Osteocyte (in vitro differentiated cells): Measurements from ENCODE around the gene ARHGEF33. TPM values are rescaled to one million over a fixed set of nuclear protein-coding genes. Genes with fewer than 3 reads are reported as not detected.

Experiments used
- DNase-seq: peaks from one replicate; pipeline ENCODE4 v3.0.0; 2021; ENCODE audit warnings: mixed read lengths; ENCODE audit not compliant: unreplicated experiment; ENCODE audit errors: extremely low spot score
- H3K27ac Mint-ChIP-seq: one replicate; pipeline ENCODE4 v1.8.0; 2021; ENCODE audit warnings: mild to moderate bottlenecking, mixed read lengths; ENCODE audit not compliant: unreplicated experiment
- H3K27me3 Mint-ChIP-seq: one replicate; pipeline ENCODE4 v1.8.0; 2021; ENCODE audit warnings: mixed read lengths; ENCODE audit not compliant: unreplicated experiment
- H3K36me3 Mint-ChIP-seq: one replicate; pipeline ENCODE4 v1.8.0; 2021; ENCODE audit warnings: mixed read lengths; ENCODE audit not compliant: unreplicated experiment
- H3K4me1 Mint-ChIP-seq: one replicate; pipeline ENCODE4 v1.8.0; 2021; ENCODE audit warnings: mixed read lengths; ENCODE audit not compliant: unreplicated experiment
- H3K4me3 Mint-ChIP-seq: one replicate; pipeline ENCODE4 v1.8.0; 2021; ENCODE audit warnings: mild to moderate bottlenecking, moderate library complexity, mixed read lengths; ENCODE audit not compliant: unreplicated experiment
- H3K9me3 Mint-ChIP-seq: one replicate; pipeline ENCODE4 v1.8.0; 2021; ENCODE audit warnings: mixed read lengths; ENCODE audit not compliant: unreplicated experiment
- total RNA-seq: library from RNA; stranded (reverse); gene quantifications from 2 replicates; pipeline ENCODE4 v1.2.1, GENCODE V29; 2021
- TF ChIP-seq, protein P1 (sequence below): fragments of 200-600 bp; sonication (generic); IDR thresholded peaks from 2 replicates; pipeline ENCODE4 v1.5.0; 2021; ENCODE audit warnings: antibody characterized with exemption, mild to moderate bottlenecking, moderate library complexity

Gene ARHGEF33
- total RNA-seq, 1 donor from 2014 or later, result 0.48 TPM

DNA sequence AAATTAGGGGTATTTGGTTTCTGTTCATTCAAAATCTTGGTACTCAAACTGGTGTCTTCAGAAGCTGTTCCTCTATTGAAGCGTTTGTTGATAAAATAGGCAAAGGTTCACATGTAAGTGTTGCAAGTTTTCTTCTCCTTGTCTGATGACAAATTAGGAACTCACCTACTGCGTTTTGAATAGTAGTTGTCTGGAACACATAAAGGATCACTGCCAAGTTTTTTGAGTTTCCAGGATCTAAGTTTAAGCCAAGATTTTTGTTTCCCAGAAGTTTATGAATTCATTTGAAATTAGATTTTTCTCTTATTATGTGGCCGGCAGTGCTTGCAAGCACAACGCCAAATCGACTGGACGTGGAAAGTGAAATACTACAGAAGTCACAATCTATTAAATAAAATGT, 85.4 kb downstream of the ARHGEF33 start:
- no peak for DNase-seq
- no peak overlapping the region for H3K27ac Mint-ChIP-seq
- peaks cover 8% of the 10 kb centered on the region for H3K36me3 Mint-ChIP-seq
- no peaks in the 10 kb centered on the region for H3K4me1 Mint-ChIP-seq
- H3K9me3 Mint-ChIP-seq, result no peaks in the 10 kb centered on the region
- H3K4me3 Mint-ChIP-seq, result no peak overlapping the region
- no peaks in the 10 kb centered on the region for H3K27me3 Mint-ChIP-seq
- TF ChIP-seq, protein P1, sequence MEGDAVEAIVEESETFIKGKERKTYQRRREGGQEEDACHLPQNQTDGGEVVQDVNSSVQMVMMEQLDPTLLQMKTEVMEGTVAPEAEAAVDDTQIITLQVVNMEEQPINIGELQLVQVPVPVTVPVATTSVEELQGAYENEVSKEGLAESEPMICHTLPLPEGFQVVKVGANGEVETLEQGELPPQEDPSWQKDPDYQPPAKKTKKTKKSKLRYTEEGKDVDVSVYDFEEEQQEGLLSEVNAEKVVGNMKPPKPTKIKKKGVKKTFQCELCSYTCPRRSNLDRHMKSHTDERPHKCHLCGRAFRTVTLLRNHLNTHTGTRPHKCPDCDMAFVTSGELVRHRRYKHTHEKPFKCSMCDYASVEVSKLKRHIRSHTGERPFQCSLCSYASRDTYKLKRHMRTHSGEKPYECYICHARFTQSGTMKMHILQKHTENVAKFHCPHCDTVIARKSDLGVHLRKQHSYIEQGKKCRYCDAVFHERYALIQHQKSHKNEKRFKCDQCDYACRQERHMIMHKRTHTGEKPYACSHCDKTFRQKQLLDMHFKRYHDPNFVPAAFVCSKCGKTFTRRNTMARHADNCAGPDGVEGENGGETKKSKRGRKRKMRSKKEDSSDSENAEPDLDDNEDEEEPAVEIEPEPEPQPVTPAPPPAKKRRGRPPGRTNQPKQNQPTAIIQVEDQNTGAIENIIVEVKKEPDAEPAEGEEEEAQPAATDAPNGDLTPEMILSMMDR, result no peak

DNA sequence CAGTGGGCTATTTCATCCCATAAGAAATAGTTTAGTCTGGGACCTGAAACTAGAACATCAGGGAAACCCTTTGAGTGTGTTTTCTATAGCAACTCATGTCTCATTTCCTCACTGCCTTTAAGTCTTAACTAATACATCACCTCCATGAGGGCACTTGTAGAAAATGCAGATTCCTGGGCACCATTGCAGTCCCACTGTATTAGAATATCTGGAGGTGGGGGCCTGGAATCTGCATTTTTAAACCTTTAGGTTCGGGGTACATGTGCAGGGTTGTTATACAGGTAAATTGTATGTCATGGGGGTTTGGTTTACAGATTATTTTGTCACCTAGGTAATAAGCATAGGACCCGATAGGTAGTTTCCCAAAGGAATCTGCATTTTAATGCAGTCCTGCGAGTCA, 87.4 kb downstream of the ARHGEF33 start:
- Mint-ChIP-seq H3K4me3 (no peak overlapping the region), H3K27me3 (no peaks in the 10 kb centered on the region), H3K9me3 (no peaks in the 10 kb centered on the region), H3K4me1 (no peaks in the 10 kb centered on the region), H3K36me3 (peaks cover 8% of the 10 kb centered on the region), H3K27ac (no peak overlapping the region)
- TF ChIP-seq, protein P1, result no peak
- DNase-seq, result no peak

DNA sequence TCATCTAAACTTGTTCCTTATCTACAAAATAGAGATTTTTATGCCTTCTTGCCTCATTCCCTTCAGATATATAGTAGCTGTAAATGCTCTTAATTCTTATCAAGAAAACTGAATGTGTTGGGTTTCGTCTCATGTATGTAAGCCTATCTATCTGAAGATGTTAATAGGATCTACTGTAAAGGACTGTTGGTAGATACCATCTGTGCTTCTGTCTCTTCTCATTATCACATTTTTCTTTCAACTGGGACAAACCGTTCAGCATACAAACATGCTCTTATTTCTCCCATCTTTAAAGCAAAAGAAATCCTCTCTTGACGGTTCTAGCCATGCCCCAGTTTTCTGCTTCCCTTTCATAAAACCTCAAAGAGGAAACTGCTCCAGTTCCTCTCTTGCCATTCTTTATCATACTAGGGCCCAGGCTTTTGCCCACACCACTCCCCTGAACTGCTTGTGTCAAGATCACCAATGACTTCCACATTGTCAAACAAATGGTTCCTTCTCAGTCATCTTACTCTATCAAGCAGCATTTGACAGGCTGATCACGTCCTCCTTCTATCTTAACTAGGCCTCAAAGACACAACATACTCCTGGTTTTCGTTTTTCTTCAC, 88.7 kb downstream of the ARHGEF33 start:
- Mint-ChIP-seq H3K36me3 (peaks cover 12% of the 10 kb centered on the region), H3K9me3 (no peaks in the 10 kb centered on the region), H3K27me3 (no peaks in the 10 kb centered on the region), H3K4me3 (no peak overlapping the region), H3K27ac (no peak overlapping the region), H3K4me1 (peaks cover 2% of the 10 kb centered on the region)
- no peak for DNase-seq
- TF ChIP-seq, protein P1, result no peak

DNA sequence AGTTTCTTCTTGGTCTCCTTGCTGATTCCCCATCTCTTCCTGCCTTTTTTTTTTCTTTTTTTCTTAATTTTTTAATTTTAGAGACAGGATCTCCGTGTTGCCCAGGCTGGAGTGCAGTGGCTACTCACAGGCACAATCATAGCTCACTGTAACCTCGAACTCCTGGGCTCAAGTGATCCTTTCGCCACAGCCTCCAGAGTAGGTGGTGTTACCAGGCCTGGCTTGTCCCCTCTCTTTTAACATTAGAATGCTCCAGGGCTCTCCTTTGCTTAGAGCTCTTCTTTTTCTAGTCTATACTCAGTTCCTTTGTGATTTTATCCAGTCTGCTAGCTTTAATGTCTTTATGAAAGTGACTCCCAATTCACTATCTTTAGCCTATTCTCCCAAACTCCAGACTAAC, 89.2 kb downstream of the ARHGEF33 start:
- Mint-ChIP-seq H3K9me3 (no peaks in the 10 kb centered on the region), H3K27me3 (no peaks in the 10 kb centered on the region), H3K4me3 (no peak overlapping the region), H3K4me1 (peaks cover 2% of the 10 kb centered on the region), H3K27ac (no peak overlapping the region), H3K36me3 (peaks cover 16% of the 10 kb centered on the region)
- TF ChIP-seq, protein P1, result no peak
- no peak for DNase-seq

DNA sequence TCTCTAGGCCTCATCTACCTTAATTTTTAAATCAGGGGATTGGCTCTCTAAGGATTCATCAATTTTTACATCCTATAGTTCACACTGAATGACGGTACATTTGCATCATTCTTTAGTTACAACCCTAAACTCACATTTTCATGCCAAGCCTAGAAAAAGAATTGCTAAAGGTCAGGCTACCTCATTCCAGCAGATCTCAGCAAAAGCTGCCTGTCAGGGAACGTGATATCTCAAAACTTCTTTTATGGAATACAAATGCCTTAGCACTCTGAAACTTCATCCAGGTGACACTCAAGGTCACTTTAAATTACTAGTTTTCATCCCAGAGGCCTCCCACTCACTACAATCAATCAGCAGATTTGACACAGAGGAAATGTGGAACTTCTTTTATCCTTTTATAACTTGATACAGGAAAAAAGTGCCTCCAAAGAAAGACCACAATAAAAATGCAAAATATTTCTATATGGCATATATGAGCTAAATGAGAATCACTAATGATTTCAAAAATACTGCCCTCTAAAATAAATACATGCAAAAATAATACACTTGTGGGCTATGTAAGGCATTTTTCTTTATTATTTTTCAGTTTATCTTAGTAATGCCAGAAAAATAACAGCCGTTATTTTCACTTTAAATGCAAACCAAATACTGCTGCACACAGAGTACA, 91.5 kb downstream of the ARHGEF33 start:
- no peak overlapping the region for H3K4me3 Mint-ChIP-seq
- no peaks in the 10 kb centered on the region for H3K27me3 Mint-ChIP-seq
- no peaks in the 10 kb centered on the region for H3K9me3 Mint-ChIP-seq
- H3K36me3 Mint-ChIP-seq, result peaks cover 30% of the 10 kb centered on the region
- peaks cover 2% of the 10 kb centered on the region for H3K4me1 Mint-ChIP-seq
- no peak overlapping the region for H3K27ac Mint-ChIP-seq
- DNase-seq, result no peak
- TF ChIP-seq, protein P1, result no peak
